HG02973 (cell line): ENCODE measurements around the gene OR2J2.
"Not testable (repeated sequence)": the region's sequence is repeated elsewhere in the genome, so short reads cannot be mapped to it uniquely, and the experiment has no call there.

Experiments used
- ATAC-seq: cut with Tn5 transposase; IDR thresholded peaks from one replicate; pipeline ENCODE4 v1.9.1; 2021; ENCODE audit warnings: moderate library complexity; ENCODE audit not compliant: unreplicated experiment

The OR2J2 gene

DNA sequence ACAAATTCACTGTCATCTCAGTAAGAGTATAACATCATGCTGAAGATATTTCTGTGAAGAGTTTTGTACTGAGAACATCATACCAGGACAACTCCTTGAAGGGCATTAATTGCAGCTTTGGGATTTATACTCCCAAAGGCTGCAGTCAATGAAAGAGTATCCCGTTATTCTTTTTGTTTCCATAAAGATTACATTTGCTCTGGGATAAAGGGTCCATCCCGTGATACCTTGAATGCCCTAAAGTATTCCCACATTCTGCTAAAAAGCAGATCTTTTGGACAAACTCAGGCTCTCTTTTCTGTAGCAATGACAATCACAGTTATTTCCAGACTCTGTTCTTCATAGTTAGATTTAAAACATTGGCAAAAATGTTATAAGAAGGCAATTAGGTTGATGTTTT is at the start of gene OR2J2:
TSS of gene OR2J2 (plus strand) at position 301 of the 400 bp plus-strand sequence. CDS start 2,729 bp downstream, outside the sequence.
- not testable (repeated sequence) for ATAC-seq

DNA sequence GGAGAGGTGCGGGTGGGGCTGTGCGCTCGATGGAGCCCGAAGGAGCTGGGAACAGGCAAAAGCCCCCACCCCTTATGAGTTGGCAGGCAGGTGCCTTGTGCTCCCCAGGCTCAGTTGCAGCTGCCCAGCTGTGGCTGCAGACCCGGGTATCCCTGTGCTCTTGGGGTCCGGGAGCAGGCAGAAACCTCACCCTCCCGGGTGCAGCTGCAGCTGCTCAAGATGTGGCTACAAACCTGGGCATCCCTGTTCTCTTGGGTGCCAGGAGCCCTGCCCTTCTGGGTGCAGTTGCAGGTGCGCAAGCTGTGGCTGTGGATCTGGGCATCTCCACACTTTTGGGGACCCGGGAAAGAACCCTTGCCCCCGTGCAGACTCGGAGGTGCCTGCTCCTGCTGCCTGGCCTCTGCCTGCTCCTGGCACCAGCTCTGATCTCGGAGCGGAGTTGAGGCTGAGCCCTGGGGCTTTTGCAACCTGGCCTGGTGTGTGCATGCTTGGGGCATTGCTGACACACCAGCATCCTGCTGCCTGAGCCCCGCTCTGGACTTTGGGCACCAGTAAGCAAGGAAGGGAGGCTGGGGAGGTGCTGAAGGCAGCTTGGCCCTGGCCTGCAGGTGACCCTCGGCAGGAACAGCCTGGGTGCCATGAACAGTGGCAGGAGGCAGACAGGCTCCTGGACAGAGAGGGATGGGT is 41.2 kb upstream of the OR2J2 start:
- no peak for ATAC-seq

DNA sequence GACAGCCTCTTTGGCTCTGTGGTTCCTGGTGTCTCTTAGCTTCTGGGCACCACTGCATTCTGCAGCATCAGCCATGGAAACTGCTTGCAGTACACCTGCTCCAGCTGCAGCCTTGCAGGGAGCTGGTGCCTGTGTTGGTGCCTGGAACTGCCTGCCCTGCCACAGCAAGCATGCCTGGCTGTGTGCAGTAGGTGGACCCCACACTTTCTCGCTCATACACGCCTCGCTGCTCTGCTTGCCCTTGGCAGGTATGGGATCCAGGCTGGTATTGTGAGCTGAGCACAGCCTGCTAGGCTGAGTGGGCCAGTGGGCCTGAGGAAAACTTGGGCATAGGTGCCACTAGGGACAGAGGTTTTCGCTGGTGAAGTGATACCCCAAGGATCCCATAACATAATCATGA is 40.1 kb upstream of the OR2J2 start:
- no peak for ATAC-seq

DNA sequence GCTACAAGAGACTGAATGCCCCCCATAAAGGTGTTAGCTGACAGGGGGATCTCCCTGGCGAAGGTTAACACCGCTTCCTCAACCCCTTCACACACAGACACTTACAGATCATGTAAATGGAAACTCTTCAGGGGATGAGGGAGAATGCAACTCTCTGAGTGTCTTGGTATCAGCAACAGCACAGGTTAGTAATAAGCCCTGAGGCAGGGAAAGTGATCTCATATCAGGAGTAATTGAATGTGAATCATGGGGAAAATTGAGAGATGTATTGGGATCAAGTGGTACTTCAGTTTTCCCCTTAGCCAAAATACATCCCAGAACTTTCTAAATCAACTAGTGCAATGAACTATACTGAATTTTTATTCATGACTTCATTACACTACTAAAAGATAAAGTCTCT is 39.0 kb upstream of the OR2J2 start:
- ATAC-seq, result no peak

DNA sequence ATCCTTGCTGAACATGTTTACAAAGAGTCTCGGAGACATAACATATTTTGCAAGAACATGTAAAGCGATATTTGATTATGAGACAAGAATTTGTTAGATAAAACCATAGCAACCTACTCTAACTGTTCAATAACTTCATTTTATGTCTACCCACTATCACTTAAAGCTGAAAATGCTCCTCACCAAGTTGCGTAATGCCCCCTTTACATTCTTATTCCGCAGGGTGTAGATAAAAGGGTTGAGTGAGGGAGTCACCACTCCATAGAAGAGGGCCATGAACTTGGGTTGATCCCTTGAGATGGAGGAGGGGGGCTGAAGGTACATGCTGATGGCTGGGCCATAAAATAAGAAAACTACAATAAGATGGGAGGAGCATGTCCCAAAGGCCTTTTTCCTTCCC is 33.0 kb upstream of the OR2J2 start:
- ATAC-seq, result no peak

DNA sequence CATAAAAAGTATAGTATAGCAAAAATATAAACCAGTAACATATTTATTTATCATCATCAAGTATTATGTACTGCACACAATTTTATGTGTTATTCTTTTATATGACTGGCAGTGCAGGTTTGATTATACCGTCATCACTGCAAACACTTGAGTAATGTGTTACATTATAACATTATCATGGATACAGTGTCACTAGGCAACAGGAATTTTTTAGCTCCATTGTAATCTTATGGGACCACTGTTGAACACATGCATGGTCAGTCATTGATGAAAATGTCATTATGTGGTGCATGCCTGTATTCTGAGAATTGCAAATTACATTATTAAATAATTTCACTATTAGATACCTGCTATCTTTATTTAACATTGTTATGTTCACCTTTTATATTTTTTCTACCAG is 29.1 kb upstream of the OR2J2 start:
- ATAC-seq, result no peak

DNA sequence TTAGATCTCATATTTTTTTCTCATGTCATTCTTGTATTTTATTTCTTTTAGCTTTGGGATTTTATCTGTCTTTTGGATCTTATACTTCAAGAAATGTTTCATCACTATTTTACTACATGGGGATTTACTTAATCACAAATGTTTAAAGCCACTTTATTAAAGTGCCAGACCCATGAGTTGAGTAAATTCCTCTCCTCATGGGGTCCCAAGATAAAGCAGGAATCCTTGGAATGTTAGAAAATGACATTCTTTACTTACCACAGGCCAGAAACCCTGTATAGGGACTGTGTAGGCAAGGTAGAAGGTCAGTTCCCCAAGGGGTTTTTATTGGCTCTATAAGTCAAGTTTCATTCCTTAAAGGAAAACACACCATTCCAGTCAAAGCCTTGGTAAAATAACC is 28.4 kb upstream of the OR2J2 start:
- ATAC-seq, result no peak

DNA sequence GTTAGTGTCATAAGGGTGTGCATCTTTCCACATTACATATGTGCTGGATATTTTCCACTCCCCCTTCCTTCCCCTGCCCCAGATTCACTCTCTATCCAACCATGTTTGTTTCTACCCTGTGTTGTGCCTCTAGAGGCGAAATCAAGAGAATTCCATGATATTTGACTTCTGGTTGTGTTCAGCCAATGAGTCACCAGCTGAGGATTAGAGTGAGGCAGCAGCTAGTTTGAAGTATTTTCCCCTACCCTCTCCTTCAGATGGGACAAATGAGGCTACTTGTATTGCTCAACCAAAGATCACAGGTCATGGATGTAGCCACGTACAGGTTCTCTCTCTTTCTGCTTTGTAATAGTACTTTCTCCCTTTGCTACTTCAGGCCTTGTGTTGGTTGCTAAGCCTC is 24.5 kb upstream of the OR2J2 start:
- no peak for ATAC-seq

DNA sequence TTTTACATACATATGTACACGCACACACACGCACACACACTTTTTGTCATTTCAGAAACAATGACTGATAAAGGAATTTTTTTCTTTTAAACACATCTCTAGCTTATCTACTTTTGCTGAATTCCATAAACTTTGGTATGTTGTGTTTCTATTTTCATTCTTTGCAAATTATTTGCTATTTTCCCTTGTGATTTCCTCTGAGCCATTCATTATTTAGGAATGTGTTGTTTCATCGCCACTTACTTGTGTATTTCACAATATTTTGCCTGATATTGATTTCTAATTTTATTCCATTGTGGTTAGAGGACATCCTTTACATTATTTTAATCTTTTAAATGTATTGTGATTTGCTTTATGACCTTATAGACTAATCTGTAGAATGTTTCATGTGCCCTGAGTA is 23.6 kb upstream of the OR2J2 start:
- no peak for ATAC-seq

DNA sequence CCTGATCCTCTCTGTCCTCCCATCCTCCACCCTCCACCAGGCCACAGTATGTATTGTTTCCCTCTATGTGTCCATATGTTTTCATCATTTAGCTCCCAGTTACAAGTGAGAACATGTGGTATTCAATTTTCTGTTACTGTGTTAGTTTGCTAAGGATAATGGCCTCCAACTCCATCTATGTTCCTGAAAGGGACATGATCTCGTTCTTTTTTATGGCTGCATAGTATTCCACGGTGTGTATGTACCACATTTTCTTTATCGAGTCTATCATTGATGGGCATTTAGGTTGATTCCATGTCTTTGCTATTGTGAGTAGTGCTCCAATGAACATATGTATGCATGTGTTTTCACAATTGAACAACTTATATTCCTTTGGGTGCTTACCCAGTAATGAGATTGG is 21.3 kb upstream of the OR2J2 start:
- not testable (repeated sequence) for ATAC-seq

DNA sequence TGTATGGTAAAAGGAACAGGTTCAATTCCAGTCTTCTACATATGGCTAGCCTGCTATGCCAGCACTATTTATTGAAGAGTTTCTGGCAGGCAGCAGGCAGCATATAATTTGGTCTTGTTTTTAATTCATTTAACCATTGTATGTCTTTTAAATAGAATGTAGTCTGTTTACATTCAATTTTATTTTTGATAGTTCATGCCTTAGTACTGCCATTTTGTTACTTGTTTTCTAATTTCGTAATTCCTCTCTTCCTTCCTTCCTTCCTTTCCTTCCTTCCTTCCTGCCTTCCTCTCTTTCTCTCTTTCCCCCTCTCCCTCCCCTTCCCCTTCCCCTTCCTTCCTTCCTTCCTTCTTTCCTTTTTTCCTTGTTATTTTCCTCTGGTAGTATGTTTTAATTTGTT is 17.6 kb upstream of the OR2J2 start:
- ATAC-seq, result no peak

DNA sequence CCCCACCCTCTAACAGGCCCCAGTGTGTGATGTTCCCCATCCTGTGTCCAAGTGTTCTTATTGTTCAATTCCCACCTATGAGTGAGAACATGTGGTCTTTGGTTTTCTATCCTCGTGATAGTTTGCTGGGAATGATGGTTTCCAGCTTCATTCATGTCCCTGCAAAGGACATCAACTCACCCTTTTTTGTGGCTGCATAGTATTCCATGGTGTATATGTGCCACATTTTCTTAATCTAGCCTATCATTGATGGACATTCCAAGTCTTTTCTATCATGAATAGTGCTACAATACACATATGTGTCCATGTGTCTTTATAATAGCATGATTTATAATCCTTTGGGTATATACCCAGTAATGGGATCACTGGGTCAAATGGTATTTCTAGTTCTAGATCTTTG is 15.5 kb upstream of the OR2J2 start:
- not testable (repeated sequence) for ATAC-seq

DNA sequence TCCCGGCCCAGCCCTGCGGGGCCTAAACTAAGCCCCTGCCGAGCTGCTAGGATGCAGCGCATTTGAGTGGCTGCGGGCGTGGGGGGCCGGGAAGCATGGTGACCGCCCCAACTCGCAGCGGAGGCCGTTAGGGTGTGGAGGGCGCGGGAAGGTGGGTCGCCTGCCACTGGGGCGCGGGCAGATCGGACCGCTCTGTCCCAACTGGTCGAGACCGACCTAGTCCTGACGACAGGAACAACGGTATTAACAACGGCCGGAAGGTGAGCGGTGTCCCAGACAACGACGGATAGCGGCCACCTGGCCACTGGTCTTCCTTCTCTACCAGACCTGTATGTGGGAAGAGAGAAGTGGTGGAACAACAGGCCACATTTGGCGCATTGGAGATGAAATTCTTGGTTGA is 10.8 kb upstream of the OR2J2 start:
- not testable (repeated sequence) for ATAC-seq

DNA sequence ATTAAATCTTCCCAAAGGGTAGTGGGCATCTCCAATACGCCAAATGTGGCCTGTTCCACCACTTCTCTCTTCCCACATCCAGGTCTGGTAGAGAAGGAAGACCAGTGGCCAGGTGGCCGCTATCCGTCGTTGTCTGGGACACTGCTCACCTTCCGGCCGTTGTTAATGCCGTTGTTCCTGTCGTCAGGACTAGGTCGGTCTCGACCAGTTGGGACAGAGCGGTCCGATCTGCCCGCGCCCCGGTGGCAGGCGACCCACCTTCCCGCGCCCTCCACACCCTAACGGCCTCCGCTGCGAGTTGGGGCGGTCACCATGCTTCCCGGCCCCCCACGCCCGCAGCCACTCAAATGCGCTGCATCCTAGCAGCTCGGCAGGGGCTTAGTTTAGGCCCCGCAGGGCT is 5.1 kb upstream of the OR2J2 start:
- not testable (repeated sequence) for ATAC-seq

DNA sequence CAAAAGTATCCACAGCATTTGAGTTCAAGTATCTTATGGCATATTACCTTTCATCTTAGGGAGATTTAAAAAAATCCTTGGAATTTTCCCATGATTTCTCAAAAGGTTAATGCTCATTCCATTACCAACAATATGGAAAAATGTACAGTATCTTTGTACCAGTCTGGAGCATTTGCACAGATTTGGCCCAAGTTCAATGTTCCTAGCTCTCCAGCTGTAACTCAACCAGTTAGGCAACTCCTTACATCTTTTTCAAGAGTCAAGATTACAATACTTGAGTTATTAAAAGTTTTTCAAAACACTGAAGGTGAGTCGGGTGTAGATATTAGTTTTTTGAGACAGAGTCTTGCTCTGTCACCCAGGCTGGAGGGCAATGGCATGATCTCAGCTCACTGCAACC is 1.0 kb downstream of the OR2J2 start:
- ATAC-seq, result no peak

DNA sequence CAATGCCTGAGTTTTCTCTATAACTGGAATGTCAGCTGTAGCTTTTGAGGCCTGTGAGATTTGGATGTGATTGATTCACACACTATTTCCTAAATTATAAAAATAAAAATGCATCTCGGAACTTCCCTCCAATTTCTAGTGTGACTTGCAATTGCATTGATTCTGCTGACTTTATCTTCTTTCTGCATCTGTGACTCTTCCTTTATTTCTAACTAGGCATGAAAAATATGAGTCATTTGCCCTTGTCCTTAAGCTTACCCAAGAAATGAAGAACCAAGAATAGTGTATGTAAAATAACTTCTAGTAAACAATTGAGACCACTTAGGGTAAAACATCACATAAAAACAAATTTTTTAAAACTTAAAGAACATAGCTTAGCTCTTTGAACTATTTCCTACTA is 12.9 kb downstream of the OR2J2 start:
- no peak for ATAC-seq

DNA sequence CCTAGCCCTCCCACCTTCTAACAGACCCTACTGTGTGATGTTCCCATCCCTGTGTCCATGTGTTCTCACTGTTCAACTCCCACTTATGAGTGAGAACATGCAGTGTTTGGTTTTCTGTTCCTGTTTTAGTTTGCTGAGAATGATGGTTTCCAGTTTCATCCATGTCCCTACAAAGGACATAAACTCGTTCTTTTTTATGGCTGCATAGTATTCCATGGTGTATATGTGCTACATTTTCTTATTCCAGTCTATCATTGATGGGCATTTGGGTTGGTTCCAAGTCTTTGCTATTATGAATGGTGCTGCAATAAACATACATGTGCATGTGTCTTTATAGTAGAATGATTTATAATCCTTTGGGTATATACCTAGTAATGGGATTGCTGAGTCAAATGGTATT is 18.0 kb downstream of the OR2J2 start:
- not testable (repeated sequence) for ATAC-seq

DNA sequence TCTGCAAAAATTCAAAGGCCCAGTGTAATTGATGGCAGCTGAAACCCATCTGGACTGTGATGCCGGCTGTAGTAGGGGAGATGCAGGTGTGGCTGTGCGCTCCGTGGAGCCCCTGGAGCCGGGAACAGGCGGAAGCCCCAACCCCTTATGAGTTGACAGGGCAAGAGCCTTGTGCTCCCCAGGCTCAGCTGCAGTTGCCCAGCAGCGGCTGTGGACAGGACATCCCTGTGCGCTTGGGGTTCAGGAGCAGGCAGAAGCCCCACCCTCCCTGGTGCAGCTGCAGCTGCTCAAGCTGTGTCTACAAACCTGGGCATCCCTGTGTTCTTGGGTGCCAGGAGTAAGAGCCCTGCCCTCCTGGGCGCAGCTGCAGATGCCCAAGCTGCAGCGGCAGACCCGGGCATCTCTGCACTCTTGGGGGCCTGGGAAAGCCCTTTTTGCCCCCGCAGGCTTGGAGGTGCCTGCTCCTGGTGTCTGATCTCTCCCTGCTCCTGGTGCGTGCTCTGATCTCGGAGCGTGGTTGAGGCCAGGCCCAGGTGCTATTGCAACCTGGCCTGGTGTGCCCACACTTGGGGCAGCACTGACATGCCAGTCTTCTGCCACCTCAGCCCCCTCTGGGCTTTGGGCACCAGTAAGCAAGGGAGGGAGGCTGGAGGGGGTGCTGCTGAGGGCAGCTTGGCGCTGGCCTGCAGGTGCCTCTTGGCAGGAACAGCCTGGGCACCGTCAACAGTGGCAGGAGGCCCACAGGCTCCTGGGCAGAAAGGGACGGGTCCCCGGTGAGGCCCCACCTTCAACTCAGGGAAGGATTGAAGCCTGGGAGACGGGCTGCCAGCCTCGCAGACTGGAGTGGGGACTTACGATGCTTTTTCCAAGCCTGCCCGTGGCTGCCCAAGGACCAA is 30.3 kb downstream of the OR2J2 start:
- ATAC-seq, result no peak

DNA sequence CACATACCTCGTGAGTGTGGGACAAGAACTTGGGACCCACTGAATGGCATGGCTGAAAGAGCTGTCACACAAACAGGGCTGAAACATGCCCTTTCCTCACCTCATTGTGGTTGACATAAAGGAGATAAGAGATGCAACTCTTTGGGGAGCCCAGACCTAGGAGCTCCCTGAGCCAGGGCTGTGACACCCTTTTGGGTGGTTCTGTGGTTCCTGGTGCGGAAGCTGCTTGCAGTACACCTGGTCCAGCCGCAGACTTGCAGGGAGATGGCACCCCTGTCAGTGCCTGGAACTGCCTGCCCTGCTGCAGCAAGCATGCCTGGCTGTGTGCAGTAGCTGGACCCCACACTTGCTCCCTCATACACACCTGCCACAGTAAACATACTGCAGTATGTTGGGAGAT is 31.3 kb downstream of the OR2J2 start:
- no peak for ATAC-seq

DNA sequence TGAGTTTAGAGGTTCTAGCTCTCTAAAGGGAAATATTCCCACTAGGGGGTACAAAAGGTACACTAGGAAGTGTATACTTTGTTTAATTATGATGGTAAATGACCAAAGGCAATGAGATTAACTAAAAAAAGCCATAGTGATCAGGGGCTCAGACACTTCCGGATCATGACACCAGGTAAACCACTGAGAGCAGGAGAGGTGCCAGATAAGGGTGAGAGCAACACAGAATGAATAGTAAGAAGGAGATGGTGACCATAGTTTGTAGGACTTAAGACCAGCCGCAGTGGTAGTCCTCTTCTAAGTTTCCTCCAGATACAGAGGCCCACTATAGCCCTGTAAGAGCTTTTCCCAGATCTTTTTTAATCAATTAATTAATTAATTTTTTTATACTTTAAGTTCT is 40.8 kb downstream of the OR2J2 start:
- no peak for ATAC-seq

DNA sequence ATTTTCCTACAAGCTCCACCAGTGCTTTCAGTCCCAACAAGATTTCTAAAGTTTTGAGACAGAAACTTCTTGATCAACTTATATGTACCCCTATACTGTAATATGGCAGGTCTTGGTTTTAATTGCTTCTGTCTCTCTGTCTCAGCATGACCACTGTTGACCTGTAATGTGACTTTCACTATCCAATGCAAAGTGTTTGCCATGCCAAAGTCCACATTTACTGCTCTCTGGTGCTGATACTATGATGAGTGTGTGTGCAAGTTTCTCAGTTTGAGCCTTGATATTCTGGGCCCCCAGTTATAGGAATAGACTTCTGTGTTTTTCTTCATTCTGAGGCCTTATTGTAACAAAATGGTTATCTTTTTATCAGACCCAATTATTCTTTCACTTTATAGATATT is 45.8 kb downstream of the OR2J2 start:
- ATAC-seq, result no peak

DNA sequence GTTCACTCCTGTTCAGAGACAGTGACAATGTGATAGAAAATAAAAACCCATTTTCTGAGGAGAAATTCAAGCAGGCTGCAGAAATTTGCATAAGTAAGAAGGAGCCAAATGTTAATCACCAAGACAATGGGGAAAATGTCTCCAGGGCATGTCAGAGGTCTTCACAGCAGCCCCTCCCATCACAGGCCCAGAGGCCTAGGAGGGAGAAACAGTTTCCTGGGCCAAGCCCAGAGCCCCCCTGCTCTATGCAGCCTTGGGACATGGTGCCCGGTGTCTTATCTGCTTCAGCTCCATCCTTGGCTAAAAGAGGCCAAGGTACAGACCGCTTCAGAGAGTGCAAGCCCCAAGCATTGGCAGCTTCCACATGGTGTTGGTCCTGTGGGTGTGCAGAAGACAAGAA is 46.5 kb downstream of the OR2J2 start:
- ATAC-seq, result not testable (repeated sequence)
